Liver (tissue), 3 donors: ENCODE data around the gene CD209.

Experiments used
- CTCF ChIP-seq: fragments of 150-350 bp; IDR thresholded peaks from 2 replicates; pipeline ENCODE4 v1.5.1; 2017; ENCODE audit warnings: improper control_type of control experiment, low read depth, low read length; ENCODE audit not compliant: missing input control
- HNF4G ChIP-seq: IDR thresholded peaks from 2 replicates; pipeline ENCODE4 v1.6.1; 2016; ENCODE audit warnings: antibody characterized with exemption
- REST ChIP-seq: IDR thresholded peaks from 2 replicates; pipeline ENCODE4 v1.6.1; 2016; ENCODE audit warnings: antibody characterized with exemption, mild to moderate bottlenecking
- donor health status: healthy.
- donor health status: healthy.

GRCh38 chr19:7778081-7778480 lies 30.7 kb upstream of the CD209 start:
- TF ChIP-seq REST (no peak), CTCF (no peak), HNF4G (no peak)
